ENCODE measurements around the gene FAM181A.

FAM181A gene

GRCh38 chr14:93964281-93964680 is 37.1 kb downstream of the FAM181A start:
- H3K4me3 ChIP-seq (ENCODE audit: low read length) = no peak overlapping the region; the same call in 1 of the 2 replicates
- no peak for TF ChIP-seq ZNF274 (IDR thresholded peaks at IDR 0.05; ENCODE audit: low read depth, low read length)

- no peak overlapping the region for H3K4me3 ChIP-seq (ENCODE audit: low read length)
- no peak for TF ChIP-seq ZNF274 (IDR thresholded peaks at IDR 0.05; ENCODE audit: low read depth, low read length)
Observed at GRCh38 chr14:93964820-93965286, 37.7 kb downstream of the FAM181A start.

- no peak overlapping the region for H3K4me3 ChIP-seq (ENCODE audit: low read length)
Observed at GRCh38 chr14:93965287-93965821, 38.2 kb downstream of the FAM181A start.

GRCh38 chr14:93965946-93966474 is 38.9 kb downstream of the FAM181A start:
- no peak for TF ChIP-seq ZNF274 (IDR thresholded peaks at IDR 0.05; ENCODE audit: low read depth, low read length)
- no peak overlapping the region for H3K4me3 ChIP-seq (ENCODE audit: low read length)

More at GRCh38 chr14:93965287-93965821, 38.2 kb downstream of the FAM181A start:
- TF ChIP-seq ZNF274 (IDR thresholded peaks at IDR 0.05; ENCODE audit: low read depth, low read length) = no peak

GRCh38 chr14:93967637-93968250 is 40.6 kb downstream of the FAM181A start:
- TF ChIP-seq ZNF274 (IDR thresholded peaks at IDR 0.05; ENCODE audit: low read depth, low read length) = no peak
- peak overlapping the region; percentile 19; the same call in 1 of the 2 replicates for H3K4me3 ChIP-seq (ENCODE audit: low read length)

- no peak for TF ChIP-seq ZNF274 (IDR thresholded peaks at IDR 0.05; ENCODE audit: low read depth, low read length)
- no peak overlapping the region for H3K4me3 ChIP-seq (ENCODE audit: low read length)
Observed at GRCh38 chr14:93969082-93969828, 42.1 kb downstream of the FAM181A start.

- TF ChIP-seq ZNF274 (IDR thresholded peaks at IDR 0.05; ENCODE audit: low read depth, low read length) = no peak
- H3K4me3 ChIP-seq (ENCODE audit: low read length) = peak overlapping the region; percentile 50; the same call in 1 of the 2 replicates
Observed at GRCh38 chr14:93970585-93970964, 43.4 kb downstream of the FAM181A start.

GRCh38 chr14:93970965-93971634 is 44.0 kb downstream of the FAM181A start:
- H3K4me3 ChIP-seq (ENCODE audit: low read length) = peak overlapping the region; percentile 50; the same call in 1 of the 2 replicates
- no peak for TF ChIP-seq ZNF274 (IDR thresholded peaks at IDR 0.05; ENCODE audit: low read depth, low read length)

- H3K4me3 ChIP-seq (ENCODE audit: low read length) = no peak overlapping the region
- TF ChIP-seq ZNF274 (IDR thresholded peaks at IDR 0.05; ENCODE audit: low read depth, low read length) = no peak
Observed at GRCh38 chr14:93971635-93972027, 44.5 kb downstream of the FAM181A start.

GRCh38 chr14:93972618-93973205 is 45.6 kb downstream of the FAM181A start:
- no peak for TF ChIP-seq ZNF274 (IDR thresholded peaks at IDR 0.05; ENCODE audit: low read depth, low read length)
- no peak overlapping the region for H3K4me3 ChIP-seq (ENCODE audit: low read length)

- TF ChIP-seq ZNF274 (IDR thresholded peaks at IDR 0.05; ENCODE audit: low read depth, low read length) = no peak
- no peak overlapping the region for H3K4me3 ChIP-seq (ENCODE audit: low read length)
Observed at GRCh38 chr14:93973607-93974006, 46.5 kb downstream of the FAM181A start.

- TF ChIP-seq ZNF274 (IDR thresholded peaks at IDR 0.05; ENCODE audit: low read depth, low read length) = no peak
- H3K4me3 ChIP-seq (ENCODE audit: low read length) = no peak overlapping the region
Observed at GRCh38 chr14:93974299-93974698, 47.2 kb downstream of the FAM181A start.

GRCh38 chr14:93974833-93975232 is 47.7 kb downstream of the FAM181A start:
- H3K4me3 ChIP-seq (ENCODE audit: low read length) = no peak overlapping the region; the same call in 1 of the 2 replicates
- TF ChIP-seq ZNF274 (IDR thresholded peaks at IDR 0.05; ENCODE audit: low read depth, low read length) = no peak
